Measurements from ENCODE around the gene DNAJB5. TPM values are rescaled to one million over a fixed set of nuclear protein-coding genes. Genes with fewer than 3 reads are reported as not detected.

Gene DNAJB5
- total and polyA plus RNA-seq, 9 of the 15 experiments (the other 6 are each of a cell fraction or from before 2014, with no cell fraction given): 0.15 to 7.4 (median 3.7) TPM

GRCh38 chr9:34995670-34996060 is 6.1 kb downstream of the DNAJB5 start (continued):
- TF ChIP-seq AFF1 (IDR thresholded peaks at IDR 0.05; ENCODE audit: low read depth in 1 of 2, partially characterized antibody in 2 of 2) (no peak), CTBP1 (IDR thresholded peaks at IDR 0.05; ENCODE audit: borderline replicate concordance) (peak; percentile 76; the same call in 1 of the 2 replicates), SOX6 (IDR thresholded peaks at IDR 0.05) (peak; percentile 38; the same call in 1 of the 2 replicates), CBX3 (IDR thresholded peaks at IDR 0.05; ENCODE audit: borderline replicate concordance in 1 of 2, low read length in 2 of 2) (no peak), TEAD4 (IDR thresholded peaks at IDR 0.05; ENCODE audit: low read length) (peak; percentile 21; the same call in 1 of the 2 replicates), TEAD4 (CRISPR knock-in tag; IDR thresholded peaks at IDR 0.05; ENCODE audit: borderline replicate concordance) (no peak)
